Suprapubic skin (tissue), 4 donors: ENCODE results near the gene CYP4F8.

Source experiments
- POLR2A ChIP-seq, 2 donors: fragments of 450-650 bp; IDR thresholded peaks; one replicate each; pipeline ENCODE4 v1.6.1; 2017; ENCODE audit warnings: antibody characterized with exemption in 2 of 2, mild to moderate bottlenecking in 2 of 2, moderate library complexity in 2 of 2
- POLR2AphosphoS5 ChIP-seq, 3 donors: sonication (generic); formaldehyde crosslinking; IDR thresholded peaks; one replicate each; pipeline ENCODE4 v1.6.1; 2017; ENCODE audit warnings: antibody characterized with exemption in 3 of 3
- TF ChIP-seq, protein P1 (sequence below), 2 donors: fragments of 200-600 bp in 1 of 2; fragments of 450-650 bp in 1 of 2; sonication (generic) in 1 of 2; IDR thresholded peaks; one replicate each; pipeline ENCODE4 v1.5.1; 2016 to 2019; ENCODE audit warnings: antibody characterized with exemption in 2 of 2, mild to moderate bottlenecking in 1 of 2, moderate library complexity in 1 of 2

DNA sequence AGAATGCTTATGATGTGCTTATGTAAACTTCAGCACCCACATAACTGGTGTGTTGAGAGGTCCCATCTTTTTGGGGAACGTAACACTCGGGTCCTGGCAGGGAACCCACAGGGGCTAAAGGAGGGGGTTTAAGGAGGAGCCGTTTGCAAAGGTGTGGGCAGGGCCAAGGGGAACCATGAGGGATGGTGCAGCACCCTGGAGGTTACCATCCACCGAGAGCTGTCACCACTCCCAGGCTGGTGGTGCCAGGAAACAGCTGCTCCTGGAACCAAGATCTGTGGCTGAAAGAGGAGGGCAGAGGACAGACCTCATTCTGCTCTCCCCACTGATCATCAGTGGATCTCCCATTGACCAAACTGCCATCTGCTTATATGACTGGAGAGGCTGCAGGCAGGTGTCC, 23.2 kb upstream of the CYP4F8 start:
- TF ChIP-seq, protein P1, sequence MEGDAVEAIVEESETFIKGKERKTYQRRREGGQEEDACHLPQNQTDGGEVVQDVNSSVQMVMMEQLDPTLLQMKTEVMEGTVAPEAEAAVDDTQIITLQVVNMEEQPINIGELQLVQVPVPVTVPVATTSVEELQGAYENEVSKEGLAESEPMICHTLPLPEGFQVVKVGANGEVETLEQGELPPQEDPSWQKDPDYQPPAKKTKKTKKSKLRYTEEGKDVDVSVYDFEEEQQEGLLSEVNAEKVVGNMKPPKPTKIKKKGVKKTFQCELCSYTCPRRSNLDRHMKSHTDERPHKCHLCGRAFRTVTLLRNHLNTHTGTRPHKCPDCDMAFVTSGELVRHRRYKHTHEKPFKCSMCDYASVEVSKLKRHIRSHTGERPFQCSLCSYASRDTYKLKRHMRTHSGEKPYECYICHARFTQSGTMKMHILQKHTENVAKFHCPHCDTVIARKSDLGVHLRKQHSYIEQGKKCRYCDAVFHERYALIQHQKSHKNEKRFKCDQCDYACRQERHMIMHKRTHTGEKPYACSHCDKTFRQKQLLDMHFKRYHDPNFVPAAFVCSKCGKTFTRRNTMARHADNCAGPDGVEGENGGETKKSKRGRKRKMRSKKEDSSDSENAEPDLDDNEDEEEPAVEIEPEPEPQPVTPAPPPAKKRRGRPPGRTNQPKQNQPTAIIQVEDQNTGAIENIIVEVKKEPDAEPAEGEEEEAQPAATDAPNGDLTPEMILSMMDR (IDR thresholded peaks at IDR 0.05): no peak
- TF ChIP-seq POLR2AphosphoS5 (IDR thresholded peaks at IDR 0.05): no peak
- TF ChIP-seq POLR2A (IDR thresholded peaks at IDR 0.05): no peak
